Erythroblast (primary cell): ENCODE results near the gene PRDM1.

ENCODE experiments used
- GATA1 ChIP-seq: IDR thresholded peaks from 2 replicates; pipeline ENCODE4 v1.6.1; 2011; ENCODE audit warnings: low read depth, mild to moderate bottlenecking, control low read depth, low read length, moderate library complexity
- POLR2A ChIP-seq: IDR thresholded peaks from 2 replicates; pipeline ENCODE4 v1.6.1; 2011; ENCODE audit warnings: mild to moderate bottlenecking, low read length

DNA sequence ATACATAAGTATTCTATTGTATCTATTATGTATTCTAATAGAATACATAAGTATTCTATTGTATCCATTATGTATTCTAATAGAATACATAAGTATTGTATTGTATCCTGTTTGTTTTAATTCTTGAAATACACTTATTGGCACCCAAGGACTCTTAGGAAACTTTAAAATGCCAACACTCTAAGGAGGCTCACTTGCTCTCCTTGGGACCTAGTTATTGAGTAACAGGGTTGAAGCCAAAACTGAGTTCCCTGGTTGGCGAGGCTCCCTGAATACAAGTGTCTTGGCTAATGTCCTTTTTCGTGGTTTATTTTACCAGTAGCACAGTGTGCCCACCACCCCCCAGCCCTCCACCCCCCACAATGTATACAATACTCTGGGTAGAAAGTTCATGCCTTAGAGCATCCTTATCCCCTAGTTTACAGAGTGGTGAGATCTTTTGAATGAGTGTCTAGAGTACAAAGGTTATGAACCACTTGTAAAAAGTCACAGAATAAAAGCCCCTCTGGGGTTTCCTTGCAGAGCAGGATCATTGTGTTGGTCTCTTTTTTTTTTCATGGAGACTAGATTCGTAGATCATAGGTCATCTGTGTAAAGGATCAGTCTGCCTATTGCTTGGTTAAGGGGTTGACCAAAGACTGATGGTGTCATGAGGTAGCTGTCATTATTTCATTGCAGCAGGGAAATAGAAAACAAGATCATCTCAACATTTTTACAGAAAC lies 32.5 kb upstream of the PRDM1 start:
- no peak for TF ChIP-seq POLR2A
- no peak for TF ChIP-seq GATA1
